HepG2 (cell line): Measurements from ENCODE around the gene MACROH2A1. TPM values are rescaled to one million over a fixed set of nuclear protein-coding genes. Genes with fewer than 3 reads are reported as not detected.

Experiments used
- ATAC-seq: fragments of 200-7000 bp; cut with Tn5 transposase; 3 replicates; pipeline ENCODE4 v1.9.1; 2020; ENCODE audit warnings: mild to moderate bottlenecking, moderate library complexity
- BruUV-seq: library from RNA; stranded (reverse); fragments of 400-500 nt; replicated peaks from 2 replicates; lab custom pipeline; 2021; lab: Mats Ljungman, UMichigan
- CTCF ChIA-PET: fragments of 300-600 bp; formaldehyde crosslinking; extraction: SDS; loops from one replicate; lab custom pipeline; 2021; ENCODE audit warnings: low total read pairs, inconsistent platforms, low intra/inter-chr PET ratio; lab: Yijun Ruan, JAX
- POLR2A ChIA-PET: fragments of 350-600 bp; sonication (Branson Sonifier 250); formaldehyde crosslinking; loops from one replicate; lab custom pipeline; 2020; ENCODE audit warnings: antibody characterized with exemption, inconsistent platforms; lab: Yijun Ruan, JAX
- DNase-seq: peaks from one replicate; pipeline ENCODE4 v3.0.0-alpha.2; 2015; ENCODE audit warnings: low spot score
- FAIRE-seq: peaks from 3 replicates; lab custom pipeline; 2011; peaks lifted over from hg19 to GRCh38; lab: Jason Lieb, UNC
- H2AFZ ChIP-seq: one replicate; pipeline ENCODE4 v1.6.1; 2011; ENCODE audit warnings: low read length, inconsistent platforms
- H3K27ac ChIP-seq: fragments of 300-600 bp; 3 replicates; pipeline ENCODE4 v1.8.0; 2011; ENCODE audit warnings: mixed run types, mild to moderate bottlenecking, mixed read lengths, low read length, inconsistent platforms; ENCODE audit not compliant: insufficient read depth; ENCODE audit errors: extremely low read length
- H3K27me3 ChIP-seq, 2 experiments: fragments of 200-600 bp in 1 of 2; 2 replicates in 1 of 2; 3 replicates in 1 of 2; pipeline versions ENCODE4 v1.6.0 to v1.8.0; 2011; ENCODE audit warnings: low read length in 2 of 2, mild to moderate bottlenecking in 2 of 2, moderate library complexity in 2 of 2, inconsistent platforms in 1 of 2; ENCODE audit not compliant: insufficient read depth in 2 of 2, control insufficient read depth in 1 of 2
- H3K36me3 ChIP-seq, 2 experiments: fragments of 200-600 bp in 1 of 2; replicated peaks in 1 of 2; 2 replicates in 1 of 2; 3 replicates in 1 of 2; pipeline versions ENCODE4 v1.5.1 to v1.8.0; 2011; ENCODE audit warnings: low read length in 2 of 2, inconsistent platforms in 1 of 2; ENCODE audit not compliant: insufficient read depth in 2 of 2, control insufficient read depth in 1 of 2
- H3K4me1 ChIP-seq: 2 replicates; pipeline ENCODE4 v1.5.1; 2012; ENCODE audit warnings: low read length, inconsistent platforms; ENCODE audit not compliant: insufficient read depth
- H3K4me2 ChIP-seq: 2 replicates; pipeline ENCODE4 v1.6.0; 2011; ENCODE audit warnings: low read depth, low read length, inconsistent platforms
- H3K4me3 ChIP-seq, 3 experiments: fragments of 200-600 bp in 1 of 3; sonication (generic), shearing (Covaris generic) in 1 of 3; replicated peaks in 1 of 3; 2 replicates each; pipeline ENCODE4 v1.5.1; 2011 to 2016; ENCODE audit warnings: low read length in 3 of 3, inconsistent platforms in 2 of 3, low read depth in 2 of 3, mild to moderate bottlenecking in 2 of 3, control low read depth in 1 of 3, mixed read lengths in 1 of 3; ENCODE audit not compliant: insufficient read depth in 1 of 3
- H3K79me2 ChIP-seq: one replicate; pipeline ENCODE4 v1.6.1; 2011; ENCODE audit warnings: low read length, inconsistent platforms; ENCODE audit not compliant: insufficient read depth
- H3K9ac ChIP-seq: 2 replicates; pipeline ENCODE4 v1.6.0; 2011; ENCODE audit warnings: mild to moderate bottlenecking, low read depth, low read length, inconsistent platforms; ENCODE audit not compliant: insufficient read depth
- H3K9me3 ChIP-seq: 2 replicates; pipeline ENCODE4 v1.5.1; 2012; ENCODE audit warnings: mild to moderate bottlenecking, low read length
- H4K20me1 ChIP-seq: 2 replicates; pipeline ENCODE4 v1.6.0; 2011; ENCODE audit warnings: inconsistent platforms, mild to moderate bottlenecking, low read length, moderate library complexity; ENCODE audit not compliant: insufficient read depth
- ZNF407 ChIP-seq: sonication (generic); formaldehyde crosslinking; IDR thresholded peaks from one replicate; pipeline ENCODE4 v1.5.1; 2020; ENCODE audit warnings: mild to moderate bottlenecking, missing genetic modification reagents; ENCODE audit errors: not compliant biosample characterization
- WGBS: methylation state at CpG from one replicate; pipeline ENCODE4 v1.1.6; 2017; ENCODE audit warnings: low lambda C conversion rate; 5-methylcytosine and 5-hydroxymethylcytosine counted together
- in situ Hi-C: cut with HindIII; loops from 2 replicates; pipeline ENCODE4 v1.10.0; 2017; ENCODE audit warnings: low pct_unique_long_range_greater_than_20kb; ENCODE audit not compliant: extremely low pct_ligation_motif_present
- intact Hi-C: fragments of 100-400 bp; cut with micrococcal nuclease; formaldehyde crosslinking; loops from one replicate; pipeline ENCODE4 v1.10.0; 2022; ENCODE audit not compliant: unreplicated experiment
- polyA plus RNA-seq, 8 experiments: library from polyadenylated mRNA; depleted of rRNA in 3 of 8; stranded (reverse) in 7 of 8; unstranded in 1 of 8; fragments of >200 nt; fragmentation: Illumina TruSeq in 4 of 8; extraction: Trizol in 4 of 8; gene quantifications; 2 replicates each; pipeline versions ENCODE4 v1.2.1 to v1.2.3, GENCODE V29; 2011 to 2016; ENCODE audit warnings: low read depth in 4 of 8, missing spikeins in 1 of 8, mixed read lengths in 1 of 8; ENCODE audit not compliant: insufficient read depth in 1 of 8
- total RNA-seq, 5 experiments: library from RNA; depleted of rRNA; stranded (reverse); fragments of >200 nt; fragmentation: Illumina TruSeq; extraction: Trizol; gene quantifications; 2 replicates each; pipeline ENCODE4 v1.2.3, GENCODE V29; 2016; ENCODE audit warnings: low read depth in 1 of 5

Gene MACROH2A1
- total and polyA plus RNA-seq, 2 of the 13 experiments (the other 11 are each of a cell fraction or from before 2014, with no cell fraction given), result 69.1 to 158 TPM

GRCh38 chr5:135441919-135442318 lies 42.9 kb upstream of the MACROH2A1 start:
- intact Hi-C loops, result no loop called here
- H3K9ac ChIP-seq, result no peak overlapping the region
- peaks cover 6 to 68% of the 10 kb centered on the region in 2 experiments; a peak in 4 of 5 replicates for H3K27me3 ChIP-seq
- FAIRE-seq, result no peak
- no peaks in the 10 kb centered on the region for H3K36me3 ChIP-seq
- ATAC-seq, result no peak
- DNase-seq, result no peak
- H3K27ac ChIP-seq, result no peak overlapping the region
- WGBS, result 18% methylated on average over 4 of the region's 4 CpGs
- ChIA-PET CTCF (no interaction called here), POLR2A (no interaction called here)
- TF ChIP-seq ZNF407 (CRISPR knock-in tag), result no peak
- H4K20me1 ChIP-seq, result no peaks in the 10 kb centered on the region
- H3K4me2 ChIP-seq, result no peak overlapping the region
- in situ Hi-C loops, result no loop called here
- H3K4me1 ChIP-seq, result peaks cover 14% of the 10 kb centered on the region
- H3K79me2 ChIP-seq, result no peaks in the 10 kb centered on the region
- H3K9me3 ChIP-seq, result no peaks in the 10 kb centered on the region
- no peak overlapping the region for H2AFZ ChIP-seq
- H3K4me3 ChIP-seq, result no peak overlapping the region
- BruUV-seq, result no TSS peak
